BE2C (cell line): ENCODE results near the gene SEMA5B.

Source experiments
- DNase-seq: peaks from one replicate; pipeline ENCODE4 v3.0.0-alpha.2; 2020
- H3K27me3 ChIP-seq: fragments of 250-450 bp; sonication (Bioruptor Pico); 2 replicates; pipeline ENCODE4 v1.5.1; 2020; ENCODE audit warnings: mild to moderate bottlenecking
- H3K36me3 ChIP-seq: fragments of 250-450 bp; sonication (Bioruptor Pico); 2 replicates; pipeline ENCODE4 v1.5.1; 2020; ENCODE audit warnings: mild to moderate bottlenecking
- H3K4me1 ChIP-seq: fragments of 250-450 bp; sonication (Bioruptor Pico); 2 replicates; pipeline ENCODE4 v1.5.1; 2020
- H3K4me3 ChIP-seq: 2 replicates; pipeline ENCODE4 v1.5.1; 2011; ENCODE audit warnings: low read depth, low read length
- H3K9me3 ChIP-seq: fragments of 250-450 bp; sonication (Bioruptor Pico); 2 replicates; pipeline ENCODE4 v1.5.1; 2020
- TF ChIP-seq, protein P1 (sequence below): IDR thresholded peaks from 2 replicates; pipeline ENCODE4 v1.5.1; 2012; ENCODE audit warnings: mild to moderate bottlenecking, low read depth, low read length

The SEMA5B gene

DNA sequence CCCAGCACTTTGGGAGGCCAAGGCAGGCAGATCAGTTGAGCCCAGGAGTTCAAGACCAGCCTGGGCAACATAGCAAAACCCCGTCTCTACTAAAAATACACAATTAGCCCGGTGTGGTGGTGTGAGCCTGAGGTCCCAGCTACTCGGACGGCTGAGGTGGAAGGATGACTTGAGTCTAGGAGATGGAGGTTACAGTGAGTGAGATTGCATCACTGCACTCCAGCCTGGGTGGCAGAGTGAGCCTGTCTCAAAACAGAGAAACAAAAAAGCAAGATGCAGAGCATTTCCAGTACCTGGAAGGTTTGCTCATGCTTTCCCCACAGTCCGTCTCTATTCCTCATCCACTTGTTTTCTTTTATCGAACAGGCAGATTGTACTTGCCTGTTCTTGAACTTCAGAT lies 35.5 kb upstream of the SEMA5B start:
- H3K36me3 ChIP-seq: no peaks in the 10 kb centered on the region
- no peaks in the 10 kb centered on the region; the same call in 1 of the 2 replicates for H3K4me1 ChIP-seq
- DNase-seq: no peak
- H3K9me3 ChIP-seq: no peaks in the 10 kb centered on the region
- no peaks in the 10 kb centered on the region for H3K27me3 ChIP-seq
- TF ChIP-seq, protein P1, sequence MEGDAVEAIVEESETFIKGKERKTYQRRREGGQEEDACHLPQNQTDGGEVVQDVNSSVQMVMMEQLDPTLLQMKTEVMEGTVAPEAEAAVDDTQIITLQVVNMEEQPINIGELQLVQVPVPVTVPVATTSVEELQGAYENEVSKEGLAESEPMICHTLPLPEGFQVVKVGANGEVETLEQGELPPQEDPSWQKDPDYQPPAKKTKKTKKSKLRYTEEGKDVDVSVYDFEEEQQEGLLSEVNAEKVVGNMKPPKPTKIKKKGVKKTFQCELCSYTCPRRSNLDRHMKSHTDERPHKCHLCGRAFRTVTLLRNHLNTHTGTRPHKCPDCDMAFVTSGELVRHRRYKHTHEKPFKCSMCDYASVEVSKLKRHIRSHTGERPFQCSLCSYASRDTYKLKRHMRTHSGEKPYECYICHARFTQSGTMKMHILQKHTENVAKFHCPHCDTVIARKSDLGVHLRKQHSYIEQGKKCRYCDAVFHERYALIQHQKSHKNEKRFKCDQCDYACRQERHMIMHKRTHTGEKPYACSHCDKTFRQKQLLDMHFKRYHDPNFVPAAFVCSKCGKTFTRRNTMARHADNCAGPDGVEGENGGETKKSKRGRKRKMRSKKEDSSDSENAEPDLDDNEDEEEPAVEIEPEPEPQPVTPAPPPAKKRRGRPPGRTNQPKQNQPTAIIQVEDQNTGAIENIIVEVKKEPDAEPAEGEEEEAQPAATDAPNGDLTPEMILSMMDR: no peak
- H3K4me3 ChIP-seq: no peak overlapping the region

GRCh38 chr3:123061856-123062255 lies 34.3 kb upstream of the SEMA5B start:
- TF ChIP-seq, protein P1: no peak
- DNase-seq: no peak
- Histone ChIP-seq H3K9me3 (no peaks in the 10 kb centered on the region), H3K4me3 (no peak overlapping the region), H3K36me3 (no peaks in the 10 kb centered on the region), H3K27me3 (no peaks in the 10 kb centered on the region), H3K4me1 (no peaks in the 10 kb centered on the region; the same call in 1 of the 2 replicates)

DNA sequence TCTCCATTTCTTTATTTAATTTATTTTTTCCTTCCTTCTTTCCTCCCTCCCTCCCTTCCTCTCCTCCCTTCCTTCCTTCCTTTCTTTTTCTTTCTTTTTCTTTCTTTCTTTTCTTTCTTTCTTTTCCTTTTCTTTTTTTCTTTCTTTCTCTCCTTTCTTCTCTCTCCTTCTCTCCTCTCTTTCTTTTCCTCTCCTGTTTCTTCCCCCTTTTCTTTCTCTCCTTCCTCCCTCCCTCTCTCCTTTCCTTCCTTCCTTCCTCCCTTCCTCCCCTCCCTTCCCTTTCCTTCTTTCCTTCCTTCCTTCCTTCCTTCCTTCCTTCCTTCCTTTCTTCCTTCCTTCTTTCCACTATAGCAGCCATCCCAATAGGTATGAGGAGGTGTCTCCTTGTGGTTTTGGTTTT lies 32.5 kb upstream of the SEMA5B start:
- Histone ChIP-seq H3K27me3 (no peaks in the 10 kb centered on the region), H3K4me1 (peaks cover under 1% of the 10 kb centered on the region), H3K9me3 (no peaks in the 10 kb centered on the region), H3K4me3 (no peak overlapping the region), H3K36me3 (no peaks in the 10 kb centered on the region)
- DNase-seq: no peak
- TF ChIP-seq, protein P1: no peak

DNA sequence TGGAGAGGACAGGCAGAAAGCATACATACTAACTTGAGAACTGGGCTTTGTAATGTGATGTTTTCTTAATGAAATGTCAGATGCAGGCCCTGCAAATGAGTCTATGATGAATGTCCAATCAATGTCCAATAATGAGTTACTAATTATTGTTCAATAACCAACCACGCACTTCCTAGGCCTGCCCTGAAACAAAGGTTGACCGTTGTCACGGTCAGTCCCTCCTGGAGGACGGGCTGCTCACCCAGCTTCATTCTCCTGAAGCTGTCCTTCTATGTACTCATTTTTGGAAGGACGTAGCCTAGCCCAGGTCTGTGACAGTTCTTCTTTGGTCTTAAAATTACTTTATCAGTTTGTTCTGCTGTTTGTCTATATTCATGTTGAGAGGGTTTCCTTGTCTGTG lies 30.9 kb upstream of the SEMA5B start:
- DNase-seq: no peak

DNA sequence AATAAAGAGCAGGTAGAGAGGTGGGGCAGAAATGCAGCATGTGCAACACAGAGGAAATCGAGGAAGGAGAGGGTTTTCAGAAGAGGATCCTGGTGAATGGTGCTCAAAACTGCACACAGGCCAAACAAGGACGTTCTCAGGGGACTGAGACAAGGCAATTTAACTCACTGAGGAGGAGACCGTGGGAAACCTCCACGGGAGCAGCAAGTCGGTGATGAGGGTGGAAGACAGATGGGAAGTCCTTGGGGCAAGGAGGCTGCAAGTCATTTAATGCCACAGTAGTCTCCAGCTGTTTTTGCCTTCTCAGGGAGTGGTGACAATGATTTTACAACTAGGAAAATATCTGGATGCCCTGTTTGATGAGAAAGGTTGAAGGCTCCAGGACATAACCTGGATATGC lies 27.8 kb upstream of the SEMA5B start:
- no peak overlapping the region for H3K4me3 ChIP-seq
- H3K36me3 ChIP-seq: no peaks in the 10 kb centered on the region
- peaks cover 12% of the 10 kb centered on the region for H3K4me1 ChIP-seq
- TF ChIP-seq, protein P1: no peak
- H3K9me3 ChIP-seq: no peaks in the 10 kb centered on the region
- no peak for DNase-seq
- H3K27me3 ChIP-seq: no peaks in the 10 kb centered on the region

More for the DNA sequence above, 30.9 kb upstream of the SEMA5B start:
- TF ChIP-seq, protein P1: no peak
- Histone ChIP-seq H3K27me3 (no peaks in the 10 kb centered on the region), H3K4me3 (no peak overlapping the region), H3K36me3 (no peaks in the 10 kb centered on the region), H3K4me1 (peaks cover 10% of the 10 kb centered on the region), H3K9me3 (no peaks in the 10 kb centered on the region)

DNA sequence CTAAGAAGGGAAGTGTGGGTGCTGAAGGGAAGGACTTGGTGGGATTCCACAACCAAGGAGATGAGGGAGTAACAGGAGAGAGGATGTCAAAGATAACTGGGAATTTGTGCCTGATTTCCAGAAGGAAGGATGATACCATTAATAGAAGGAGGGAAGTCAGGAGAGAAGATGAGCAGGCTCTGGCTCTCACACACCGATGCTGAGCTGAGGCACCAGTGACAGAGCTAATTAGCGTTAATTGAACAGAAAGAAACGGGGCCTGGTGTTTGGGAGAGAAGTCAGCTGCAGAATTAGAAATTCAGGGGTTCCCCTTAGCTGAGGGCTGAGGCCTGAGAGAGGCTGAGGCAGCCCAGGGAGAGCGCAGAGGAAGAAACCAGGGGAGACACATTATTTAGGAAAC lies 27.4 kb upstream of the SEMA5B start:
- no peaks in the 10 kb centered on the region for H3K36me3 ChIP-seq
- H3K4me1 ChIP-seq: peaks cover 14% of the 10 kb centered on the region
- TF ChIP-seq, protein P1: no peak
- no peak for DNase-seq
- no peaks in the 10 kb centered on the region for H3K9me3 ChIP-seq
- no peak overlapping the region for H3K4me3 ChIP-seq
- H3K27me3 ChIP-seq: no peaks in the 10 kb centered on the region
